A549 (cell line): ENCODE measurements around the gene FOSL1. TPM values are rescaled to one million over a fixed set of nuclear protein-coding genes. Genes with fewer than 3 reads are reported as not detected.

Experiments used
- ATAC-seq, 2 experiments: fragments of 200-7000 bp in 1 of 2; fragments of >200 bp in 1 of 2; cut with Nextera tagmentation in 1 of 2; cut with Tn5 transposase in 1 of 2; 3 replicates each; pipeline versions ENCODE4 v1.8.0 to v1.9.1; 2018 to 2020; ENCODE audit warnings: mild to moderate bottlenecking in 1 of 2, moderate library complexity in 1 of 2
- CTCF ChIA-PET: fragments of 300-600 bp; sonication (Branson Sonifier 250); formaldehyde crosslinking; extraction: SDS; loops from one replicate; lab custom pipeline; 2021; ENCODE audit warnings: antibody characterized with exemption, inconsistent platforms; lab: Yijun Ruan, JAX
- POLR2A ChIA-PET: fragments of 350-600 bp; formaldehyde crosslinking; extraction: SDS; loops from one replicate; lab custom pipeline; 2021; ENCODE audit warnings: antibody characterized with exemption, inconsistent platforms; lab: Yijun Ruan, JAX
- DNase-seq, 2 experiments: peaks; one replicate each; pipeline versions ENCODE4 v3.0.0 to v3.0.0-alpha.2; 2011 to 2016; ENCODE audit warnings: low read depth in 1 of 2, low spot score in 1 of 2
- FAIRE-seq: peaks from 2 replicates; lab custom pipeline; 2011; peaks lifted over from hg19 to GRCh38; lab: Jason Lieb, UNC
- H3K27ac ChIP-seq, 2 experiments: fragments of >200 bp; sonication (Bioruptor Twin); formaldehyde crosslinking; 3 replicates each; pipeline ENCODE4 v1.5.1; 2016 to 2017
- H3K4me1 ChIP-seq: fragments of >200 bp; sonication (Bioruptor Twin); formaldehyde crosslinking; 3 replicates; pipeline ENCODE4 v1.6.1; 2016
- H3K4me2 ChIP-seq: fragments of >200 bp; sonication (Bioruptor Twin); formaldehyde crosslinking; 3 replicates; pipeline ENCODE4 v1.6.1; 2016
- H3K4me3 ChIP-seq: fragments of >200 bp; sonication (Bioruptor Twin); formaldehyde crosslinking; 3 replicates; pipeline ENCODE4 v1.5.1; 2016
- H3K9me3 ChIP-seq: fragments of >200 bp; sonication (Bioruptor Twin); formaldehyde crosslinking; 3 replicates; pipeline ENCODE4 v1.6.1; 2016
- BHLHE40 ChIP-seq: IDR thresholded peaks from 2 replicates; pipeline ENCODE4 v1.6.1; 2012; ENCODE audit warnings: low read depth, low read length, inconsistent platforms
- CBX2 ChIP-seq: fragments of 200-600 bp; sonication (generic); IDR thresholded peaks from 2 replicates; pipeline ENCODE4 v1.6.1; 2016; ENCODE audit warnings: low read depth, mild to moderate bottlenecking, borderline replicate concordance
- CHD4 ChIP-seq: fragments of 200-600 bp; sonication (generic); IDR thresholded peaks from 2 replicates; pipeline ENCODE4 v1.6.1; 2016; ENCODE audit warnings: antibody characterized with exemption, mild to moderate bottlenecking, borderline replicate concordance
- EHMT2 ChIP-seq: fragments of 200-600 bp; sonication (generic); IDR thresholded peaks from 2 replicates; pipeline ENCODE4 v1.6.1; 2016; ENCODE audit warnings: antibody characterized with exemption, low read depth, mild to moderate bottlenecking, moderate library complexity
- ESRRA ChIP-seq: fragments of 150-350 bp; IDR thresholded peaks from 2 replicates; pipeline ENCODE4 v1.6.1; 2014; ENCODE audit warnings: mild to moderate bottlenecking, low read length, borderline replicate concordance
- GATA3 ChIP-seq: IDR thresholded peaks from 2 replicates; pipeline ENCODE4 v1.6.1; 2012; ENCODE audit warnings: borderline replicate concordance
- HOXB5 ChIP-seq: fragments of 250-450 bp; sonication (Bioruptor Pico); IDR thresholded peaks from 2 replicates; pipeline ENCODE4 v1.5.0; 2020; ENCODE audit warnings: mild to moderate bottlenecking, moderate library complexity
- JUN ChIP-seq, 2 experiments: fragments of >200 bp; sonication (Bioruptor Twin); formaldehyde crosslinking; IDR thresholded peaks; 2 replicates in 1 of 2; 3 replicates in 1 of 2; pipeline ENCODE4 v1.6.1; 2016 to 2017
- JUNB ChIP-seq: fragments of >200 bp; sonication (Bioruptor Twin); formaldehyde crosslinking; IDR thresholded peaks from 2 replicates; pipeline ENCODE4 v1.6.1; 2016
- KDM1A ChIP-seq: fragments of 200-600 bp; sonication (generic); IDR thresholded peaks from 2 replicates; pipeline ENCODE4 v1.6.1; 2016; ENCODE audit warnings: low read depth, mild to moderate bottlenecking
- MAFK ChIP-seq: fragments of 450-650 bp; IDR thresholded peaks from 2 replicates; pipeline ENCODE4 v1.6.1; 2014; ENCODE audit not compliant: partially characterized antibody
- MYC ChIP-seq: IDR thresholded peaks from 2 replicates; pipeline ENCODE4 v1.6.1; 2012; ENCODE audit warnings: mild to moderate bottlenecking, inconsistent platforms, low read length, improper control_type of control experiment, borderline replicate concordance
- NFE2L2 ChIP-seq: fragments of 150-350 bp; conservative IDR thresholded peaks from 2 replicates; pipeline ENCODE4 v1.6.1; 2014; ENCODE audit warnings: low read length
- PHF8 ChIP-seq: fragments of 200-600 bp; sonication (generic); IDR thresholded peaks from 2 replicates; pipeline ENCODE4 v1.6.1; 2016; ENCODE audit warnings: low read depth, mild to moderate bottlenecking, antibody characterized with exemption, moderate library complexity, borderline replicate concordance
- POLR2A ChIP-seq: IDR thresholded peaks from 2 replicates; pipeline ENCODE4 v1.6.1; 2012; ENCODE audit warnings: mild to moderate bottlenecking, low read length
- POLR2AphosphoS2 ChIP-seq: conservative IDR thresholded peaks from 2 replicates; pipeline ENCODE4 v1.6.1; 2012; ENCODE audit warnings: low read length, improper control_type of control experiment, inconsistent platforms
- RNF2 ChIP-seq: fragments of 200-600 bp; sonication (generic); IDR thresholded peaks from 2 replicates; pipeline ENCODE4 v1.6.1; 2016; ENCODE audit warnings: low read depth, mild to moderate bottlenecking, antibody characterized with exemption, moderate library complexity, borderline replicate concordance
- ZFP36 ChIP-seq: fragments of 450-650 bp; IDR thresholded peaks from 2 replicates; pipeline ENCODE4 v1.6.1; 2014; ENCODE audit warnings: borderline replicate concordance; ENCODE audit not compliant: partially characterized antibody
- ZSCAN20 ChIP-seq: fragments of 250-450 bp; sonication (Bioruptor Pico); IDR thresholded peaks from 2 replicates; pipeline ENCODE4 v1.8.0; 2022; ENCODE audit warnings: mild to moderate bottlenecking, moderate library complexity
- WGBS: methylation state at CpG from one replicate; pipeline ENCODE4 v1.1.6; 2017; ENCODE audit errors: missing lambda C conversion rate; 5-methylcytosine and 5-hydroxymethylcytosine counted together
- polyA plus RNA-seq, 4 experiments: library from polyadenylated mRNA; depleted of rRNA in 3 of 4; stranded (reverse); fragments of >200 nt; fragmentation: RNase III in 1 of 4; extraction: RNeasy Plus Mini Kit Qiagen cat#74134 plus additional on column Dnase treatment in 1 of 4; gene quantifications; 2 replicates in 3 of 4; 3 replicates in 1 of 4; pipeline ENCODE4 v1.2.3, GENCODE V29; 2011 to 2017
- TF ChIP-seq, protein P1 (sequence below): fragments of >200 bp; sonication (Bioruptor Twin); formaldehyde crosslinking; IDR thresholded peaks from 2 replicates; pipeline ENCODE4 v1.6.1; 2016
- TF ChIP-seq, protein P2 (sequence below): IDR thresholded peaks from 2 replicates; pipeline ENCODE4 v1.6.1; 2012
- TF ChIP-seq, protein P3 (sequence below): fragments of 250-450 bp; sonication (Bioruptor Pico); IDR thresholded peaks from 2 replicates; pipeline ENCODE4 v1.5.0; 2021; ENCODE audit warnings: mild to moderate bottlenecking, moderate library complexity, borderline replicate concordance
- TF ChIP-seq, protein P4 (sequence below): fragments of 250-450 bp; sonication (Bioruptor Pico); IDR thresholded peaks from 2 replicates; pipeline ENCODE4 v1.5.0; 2020; ENCODE audit warnings: low read depth, mild to moderate bottlenecking, moderate library complexity

FOSL1 gene
- polyA plus RNA-seq, 2 of the 4 experiments (the other 2 are of a cell fraction) = 6.7 to 24.1 TPM

DNA sequence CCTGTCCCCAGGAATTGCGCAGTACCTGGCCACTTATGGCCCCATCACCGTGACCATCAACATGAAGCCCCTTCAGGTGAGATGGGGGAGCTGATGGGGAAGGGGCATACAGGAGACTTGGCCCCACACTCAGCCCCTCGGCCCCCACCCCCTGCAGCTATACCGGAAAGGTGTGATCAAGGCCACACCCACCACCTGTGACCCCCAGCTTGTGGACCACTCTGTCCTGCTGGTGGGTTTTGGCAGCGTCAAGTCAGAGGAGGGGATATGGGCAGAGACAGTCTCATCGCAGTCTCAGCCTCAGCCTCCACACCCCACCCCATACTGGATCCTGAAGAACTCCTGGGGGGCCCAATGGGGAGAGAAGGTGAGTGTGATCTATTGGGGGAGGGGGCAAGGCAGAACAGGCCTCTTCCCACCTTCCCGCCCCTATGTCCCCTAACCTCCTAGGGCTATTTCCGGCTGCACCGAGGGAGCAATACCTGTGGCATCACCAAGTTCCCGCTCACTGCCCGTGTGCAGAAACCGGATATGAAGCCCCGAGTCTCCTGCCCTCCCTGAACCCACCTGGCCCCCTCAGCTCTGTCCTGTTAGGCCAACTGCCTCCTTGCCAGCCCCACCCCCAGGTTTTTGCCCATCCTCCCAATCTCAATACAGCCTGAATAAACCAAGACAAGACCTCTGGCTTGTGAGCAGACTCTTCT is 17.0 kb downstream of the FOSL1 start:
- H3K4me1 ChIP-seq = peaks cover 16% of the 10 kb centered on the region
- no peak for ATAC-seq
- H3K9me3 ChIP-seq = no peaks in the 10 kb centered on the region
- TF ChIP-seq ZSCAN20 (CRISPR knock-in tag) (no peak), ESRRA (no peak), JUNB (no peak), CBX2 (no peak), PHF8 (no peak), RNF2 (no peak)
- TF ChIP-seq, protein P1, sequence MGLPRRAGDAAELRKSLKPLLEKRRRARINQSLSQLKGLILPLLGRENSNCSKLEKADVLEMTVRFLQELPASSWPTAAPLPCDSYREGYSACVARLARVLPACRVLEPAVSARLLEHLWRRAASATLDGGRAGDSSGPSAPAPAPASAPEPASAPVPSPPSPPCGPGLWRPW = no peak
- TF ChIP-seq, all 56 proteins: peak for 0
- WGBS = 91% methylated on average over 13 of the region's 13 CpGs
- Histone ChIP-seq H3K4me3 (no peak overlapping the region), H3K27ac (no peak overlapping the region), H3K4me2 (no peak overlapping the region)
- CTCF ChIA-PET = interaction anchor here (0.8 to 20.5 kb wide), 20 partner anchors 5 to 171 kb away, joined by 3 to 618 read pairs (median 22); partner anchors contain the start of genes C11orf68, CFL1, CTSW and DRAP1
- DNase-seq (no peak), FAIRE-seq (no peak)
- POLR2A ChIA-PET = interaction anchor here (1.1 to 1.6 kb wide), 2 partner anchors 14 to 17 kb away, joined by 3 to 9 read pairs; partner anchors contain the start of gene FOSL1

DNA sequence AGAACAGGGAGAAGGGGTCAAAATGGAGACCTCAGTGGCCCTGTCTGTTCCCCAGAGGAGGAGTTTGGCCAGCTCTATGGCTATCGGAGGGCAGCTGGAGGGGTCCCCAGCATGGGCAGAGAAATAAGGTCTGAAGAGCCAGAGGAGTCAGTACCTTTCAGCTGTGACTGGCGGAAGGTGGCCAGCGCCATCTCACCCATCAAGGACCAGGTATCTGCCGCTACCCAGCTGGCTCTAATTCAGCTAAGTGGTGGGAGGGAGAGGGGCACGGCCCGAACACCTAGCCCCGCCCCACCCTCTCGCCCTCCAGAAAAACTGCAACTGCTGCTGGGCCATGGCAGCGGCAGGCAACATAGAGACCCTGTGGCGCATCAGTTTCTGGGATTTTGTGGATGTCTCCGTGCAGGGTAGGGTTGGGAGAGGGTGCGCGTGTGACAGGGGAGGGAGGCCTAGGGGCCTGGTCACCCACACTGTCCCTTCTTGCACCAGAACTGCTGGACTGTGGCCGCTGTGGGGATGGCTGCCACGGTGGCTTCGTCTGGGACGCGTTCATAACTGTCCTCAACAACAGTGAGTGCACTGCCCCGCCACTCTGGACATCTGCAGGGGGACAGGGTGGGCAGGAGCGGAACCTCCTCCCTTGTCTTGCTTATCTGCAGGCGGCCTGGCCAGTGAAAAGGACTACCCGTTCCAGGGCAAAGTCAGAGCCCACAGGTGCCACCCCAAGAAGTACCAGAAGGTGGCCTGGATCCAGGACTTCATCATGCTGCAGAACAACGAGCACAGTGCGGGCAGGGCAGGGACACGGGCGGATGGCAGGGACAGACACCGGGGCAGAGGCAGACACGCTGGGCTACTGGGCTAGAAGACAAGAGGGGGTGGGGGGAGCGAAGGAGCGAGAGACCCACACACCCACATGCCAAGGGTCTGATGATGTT is 17.8 kb downstream of the FOSL1 start:
- Histone ChIP-seq H3K4me3 (no peak overlapping the region), H3K4me1 (peaks cover 14% of the 10 kb centered on the region), H3K27ac (no peak overlapping the region), H3K4me2 (no peak overlapping the region), H3K9me3 (no peaks in the 10 kb centered on the region)
- ATAC-seq = no peak
- no peak for DNase-seq
- TF ChIP-seq, protein P2, sequence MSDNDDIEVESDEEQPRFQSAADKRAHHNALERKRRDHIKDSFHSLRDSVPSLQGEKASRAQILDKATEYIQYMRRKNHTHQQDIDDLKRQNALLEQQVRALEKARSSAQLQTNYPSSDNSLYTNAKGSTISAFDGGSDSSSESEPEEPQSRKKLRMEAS = no peak
- no peak for TF ChIP-seq NFE2L2
- no peak for TF ChIP-seq POLR2A
- TF ChIP-seq HOXB5 (CRISPR knock-in tag) = no peak
- TF ChIP-seq JUN (IDR thresholded peaks at IDR 0.05) = no peak
- TF ChIP-seq, protein P3, sequence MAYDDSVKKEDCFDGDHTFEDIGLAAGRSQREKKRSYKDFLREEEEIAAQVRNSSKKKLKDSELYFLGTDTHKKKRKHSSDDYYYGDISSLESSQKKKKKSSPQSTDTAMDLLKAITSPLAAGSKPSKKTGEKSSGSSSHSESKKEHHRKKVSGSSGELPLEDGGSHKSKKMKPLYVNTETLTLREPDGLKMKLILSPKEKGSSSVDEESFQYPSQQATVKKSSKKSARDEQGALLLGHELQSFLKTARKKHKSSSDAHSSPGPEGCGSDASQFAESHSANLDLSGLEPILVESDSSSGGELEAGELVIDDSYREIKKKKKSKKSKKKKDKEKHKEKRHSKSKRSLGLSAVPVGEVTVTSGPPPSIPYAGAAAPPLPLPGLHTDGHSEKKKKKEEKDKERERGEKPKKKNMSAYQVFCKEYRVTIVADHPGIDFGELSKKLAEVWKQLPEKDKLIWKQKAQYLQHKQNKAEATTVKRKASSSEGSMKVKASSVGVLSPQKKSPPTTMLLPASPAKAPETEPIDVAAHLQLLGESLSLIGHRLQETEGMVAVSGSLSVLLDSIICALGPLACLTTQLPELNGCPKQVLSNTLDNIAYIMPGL = no peak
- no peak for TF ChIP-seq ZFP36
- no peak for TF ChIP-seq PHF8
- no peak for TF ChIP-seq EHMT2
- no peak for TF ChIP-seq MAFK
- no peak for TF ChIP-seq GATA3
- TF ChIP-seq, protein P4, sequence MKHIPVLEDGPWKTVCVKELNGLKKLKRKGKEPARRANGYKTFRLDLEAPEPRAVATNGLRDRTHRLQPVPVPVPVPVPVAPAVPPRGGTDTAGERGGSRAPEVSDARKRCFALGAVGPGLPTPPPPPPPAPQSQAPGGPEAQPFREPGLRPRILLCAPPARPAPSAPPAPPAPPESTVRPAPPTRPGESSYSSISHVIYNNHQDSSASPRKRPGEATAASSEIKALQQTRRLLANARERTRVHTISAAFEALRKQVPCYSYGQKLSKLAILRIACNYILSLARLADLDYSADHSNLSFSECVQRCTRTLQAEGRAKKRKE (CRISPR knock-in tag) = no peak
- no peak for TF ChIP-seq POLR2AphosphoS2
- no peak for TF ChIP-seq KDM1A
- TF ChIP-seq CHD4 = no peak
- no peak for TF ChIP-seq BHLHE40
- TF ChIP-seq ESRRA = no peak
- no peak for TF ChIP-seq MYC
- 91% methylated on average over 29 of the region's 30 CpGs for WGBS
- POLR2A ChIA-PET = interaction anchor here (1.1 to 1.3 kb wide), 2 partner anchors 8 to 15 kb away, joined by 3 to 4 read pairs; partner anchors contain the start of gene CCDC85B
- FAIRE-seq = no peak
- CTCF ChIA-PET = interaction anchor here (0.7 to 9.5 kb wide), 14 partner anchors 11 to 170 kb away, joined by 3 to 195 read pairs (median 4); partner anchors contain the start of genes CFL1, EFEMP2, KAT5 and MUS81
